Mononuclear cell (primary cell): Measurements from ENCODE around the gene ZNF44. TPM values are rescaled to one million over a fixed set of nuclear protein-coding genes. Genes with fewer than 3 reads are reported as not detected.

Experiments used
- H3K27me3 ChIP-seq: 2 replicates; pipeline ENCODE4 v1.6.0; 2011; ENCODE audit warnings: low read length, control low read depth; ENCODE audit not compliant: insufficient read depth
- H3K4me1 ChIP-seq: 2 replicates; pipeline ENCODE4 v1.5.1; 2011; ENCODE audit warnings: mild to moderate bottlenecking, low read length, control low read depth; ENCODE audit not compliant: insufficient read depth
- H3K4me3 ChIP-seq: 2 replicates; pipeline ENCODE4 v1.5.1; 2011; ENCODE audit warnings: mild to moderate bottlenecking, low read length, moderate library complexity
- H3K9me3 ChIP-seq: 2 replicates; pipeline ENCODE4 v1.5.1; 2011; ENCODE audit warnings: low read depth, mild to moderate bottlenecking, control low read depth, low read length
- total RNA-seq: library from RNA; depleted of rRNA; stranded (reverse); fragments of >200 nt; gene quantifications from one replicate; pipeline ENCODE4 v1.2.3, GENCODE V29; 2012

The ZNF44 gene
- total RNA-seq, 1 donor = 24.7 TPM

- no peak overlapping the region for H3K4me3 ChIP-seq
These were observed 16.0 kb downstream of the ZNF44 start for GRCh38 chr19:12278713-12279112.

GRCh38 chr19:12272980-12273901, 21.4 kb downstream of the ZNF44 start:
- H3K9me3 ChIP-seq = peaks cover 83% of the 10 kb centered on the region
- no peaks in the 10 kb centered on the region for H3K27me3 ChIP-seq
- H3K4me1 ChIP-seq = no peaks in the 10 kb centered on the region
- no peak overlapping the region for H3K4me3 ChIP-seq

More at GRCh38 chr19:12278713-12279112, 16.0 kb downstream of the ZNF44 start:
- H3K4me1 ChIP-seq = no peaks in the 10 kb centered on the region
- peaks cover 48% of the 10 kb centered on the region for H3K9me3 ChIP-seq
- no peaks in the 10 kb centered on the region for H3K27me3 ChIP-seq

GRCh38 chr19:12272386-12272785, 22.3 kb downstream of the ZNF44 start:
- Histone ChIP-seq H3K4me1 (no peaks in the 10 kb centered on the region), H3K27me3 (no peaks in the 10 kb centered on the region), H3K4me3 (no peak overlapping the region), H3K9me3 (peaks cover 78% of the 10 kb centered on the region)

- Histone ChIP-seq H3K27me3 (no peaks in the 10 kb centered on the region), H3K4me3 (no peak overlapping the region), H3K4me1 (no peaks in the 10 kb centered on the region), H3K9me3 (peaks cover 62% of the 10 kb centered on the region)
These were observed 23.8 kb downstream of the ZNF44 start for GRCh38 chr19:12270854-12271253.

- peaks cover 34% of the 10 kb centered on the region for H3K9me3 ChIP-seq
- H3K4me3 ChIP-seq = no peak overlapping the region
- H3K27me3 ChIP-seq = no peaks in the 10 kb centered on the region
- no peaks in the 10 kb centered on the region for H3K4me1 ChIP-seq
These were observed 28.6 kb downstream of the ZNF44 start for GRCh38 chr19:12265921-12266704.

GRCh38 chr19:12261554-12261953, 33.1 kb downstream of the ZNF44 start:
- H3K4me1 ChIP-seq = no peaks in the 10 kb centered on the region
- H3K27me3 ChIP-seq = no peaks in the 10 kb centered on the region
- H3K4me3 ChIP-seq = no peak overlapping the region
- peaks cover 10% of the 10 kb centered on the region for H3K9me3 ChIP-seq

GRCh38 chr19:12260861-12261260, 33.8 kb downstream of the ZNF44 start:
- peaks cover 10% of the 10 kb centered on the region for H3K9me3 ChIP-seq

GRCh38 chr19:12260236-12260635, 34.4 kb downstream of the ZNF44 start:
- peaks cover 7% of the 10 kb centered on the region for H3K9me3 ChIP-seq
- no peaks in the 10 kb centered on the region for H3K4me1 ChIP-seq
- no peak overlapping the region for H3K4me3 ChIP-seq
- no peaks in the 10 kb centered on the region for H3K27me3 ChIP-seq

More at GRCh38 chr19:12260861-12261260, 33.8 kb downstream of the ZNF44 start:
- Histone ChIP-seq H3K4me1 (no peaks in the 10 kb centered on the region), H3K27me3 (no peaks in the 10 kb centered on the region), H3K4me3 (no peak overlapping the region)

- Histone ChIP-seq H3K4me3 (no peak overlapping the region), H3K9me3 (peaks cover 14% of the 10 kb centered on the region), H3K4me1 (no peaks in the 10 kb centered on the region), H3K27me3 (no peaks in the 10 kb centered on the region)
These were observed 39.3 kb downstream of the ZNF44 start for GRCh38 chr19:12255372-12255771.

GRCh38 chr19:12247644-12248222, 47.0 kb downstream of the ZNF44 start:
- no peak overlapping the region for H3K4me3 ChIP-seq
- no peaks in the 10 kb centered on the region for H3K27me3 ChIP-seq
- no peaks in the 10 kb centered on the region for H3K4me1 ChIP-seq
- H3K9me3 ChIP-seq = peaks cover 73% of the 10 kb centered on the region

GRCh38 chr19:12244370-12244769, 50.3 kb downstream of the ZNF44 start:
- H3K9me3 ChIP-seq = peaks cover 53% of the 10 kb centered on the region

GRCh38 chr19:12237143-12237839, 57.4 kb downstream of the ZNF44 start:
- no peaks in the 10 kb centered on the region for H3K4me1 ChIP-seq
- peaks cover 11% of the 10 kb centered on the region for H3K9me3 ChIP-seq
- H3K27me3 ChIP-seq = no peaks in the 10 kb centered on the region
- H3K4me3 ChIP-seq = no peak overlapping the region

More at GRCh38 chr19:12244370-12244769, 50.3 kb downstream of the ZNF44 start:
- Histone ChIP-seq H3K4me1 (no peaks in the 10 kb centered on the region), H3K4me3 (no peak overlapping the region), H3K27me3 (no peaks in the 10 kb centered on the region)

GRCh38 chr19:12232961-12233360, 61.7 kb downstream of the ZNF44 start:
- Histone ChIP-seq H3K27me3 (no peaks in the 10 kb centered on the region), H3K4me1 (no peaks in the 10 kb centered on the region), H3K4me3 (no peak overlapping the region), H3K9me3 (peaks cover 11% of the 10 kb centered on the region)
